Activated CD4-positive, CD25-positive, alpha-beta regulatory T cell treated with anti-CD3 and anti-CD28 coated beads, Interleukin-2, amount 50 U/mL, for 24 hours (primary cell): ENCODE data around the gene RNF149.
A peak's percentile ranks its signal among the peaks of the same experiment; 100 is the strongest.
"Not testable (repeated sequence)": the region's sequence is repeated elsewhere in the genome, so short reads cannot be mapped to it uniquely, and the experiment has no call there.

Experiments used
- ATAC-seq, 2 donors: fragments of 150-1000 bp; cut with Tn5 transposase; one replicate each; pipeline ENCODE4 v1.10.0; 2021; ENCODE audit warnings: mild to moderate bottlenecking in 1 of 2, moderate library complexity in 1 of 2

RNF149 gene

DNA sequence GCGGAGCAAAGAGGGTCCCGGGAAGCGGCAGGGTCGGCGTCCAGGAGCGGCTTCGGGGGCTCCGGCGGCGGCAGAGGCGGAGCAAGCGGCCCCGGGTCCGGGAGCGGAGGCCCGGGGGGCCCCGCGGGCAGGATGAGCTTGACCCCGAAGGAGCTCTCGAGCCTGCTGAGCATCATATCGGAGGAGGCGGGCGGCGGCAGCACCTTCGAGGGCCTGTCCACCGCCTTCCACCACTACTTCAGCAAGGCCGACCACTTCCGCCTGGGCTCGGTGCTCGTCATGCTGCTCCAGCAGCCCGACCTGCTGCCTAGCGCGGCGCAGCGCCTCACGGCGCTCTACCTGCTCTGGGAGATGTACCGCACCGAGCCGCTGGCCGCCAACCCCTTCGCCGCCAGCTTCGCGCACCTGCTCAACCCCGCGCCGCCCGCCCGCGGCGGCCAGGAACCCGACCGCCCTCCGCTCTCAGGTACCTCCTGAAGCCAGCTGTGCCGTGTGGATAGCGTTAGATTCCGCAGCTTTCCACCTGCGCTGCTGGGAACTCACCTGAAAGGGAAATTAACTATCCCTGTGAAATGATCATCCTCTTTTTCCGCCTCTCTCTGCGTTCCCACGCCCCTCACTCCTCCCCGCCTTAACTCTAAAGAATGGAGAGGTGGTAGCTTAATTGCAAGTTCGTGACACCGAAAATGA is 55.3 kb downstream of the RNF149 start:
- ATAC-seq, result peak; percentile 71 to 77

DNA sequence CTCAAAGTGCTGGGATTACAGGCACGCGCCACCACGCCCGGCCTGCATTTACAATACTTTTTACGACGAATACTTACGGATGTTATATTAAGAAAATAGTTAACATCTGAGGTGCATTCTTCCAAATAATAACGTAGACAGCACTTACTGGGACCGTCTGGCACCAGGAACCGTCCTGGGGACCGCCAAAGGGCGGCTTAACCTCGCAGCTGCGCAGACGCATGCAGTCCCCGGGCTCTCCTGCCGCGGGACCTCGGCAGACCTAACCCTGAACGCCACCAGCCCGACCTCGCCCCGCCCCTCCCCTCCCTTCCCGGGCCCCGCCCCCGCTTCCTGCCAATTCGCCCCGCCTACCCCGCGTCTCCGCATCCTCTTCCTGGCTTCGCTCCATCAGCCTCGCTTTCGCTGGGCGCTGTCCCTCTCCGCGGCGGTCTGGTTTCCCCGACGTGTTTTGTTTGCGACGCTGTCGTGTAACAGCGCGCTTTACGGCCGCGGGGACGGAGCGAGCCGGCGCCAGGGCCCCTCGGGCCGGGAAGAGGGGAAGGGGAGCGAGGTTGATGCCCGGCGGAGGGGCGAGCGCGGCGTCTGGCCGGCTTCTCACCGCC is 56.0 kb downstream of the RNF149 start, which contains the start of gene CNOT11:
CNOT11 (plus strand) TSS at position 479 of the 605 bp plus-strand sequence; CDS start at position 558, 79 bp downstream.
- ATAC-seq, result peak; percentile 84 to 89

- peak; percentile 43 to 45 for ATAC-seq
Observed at GRCh38 chr2:101251844-101252407, 56.6 kb downstream of the RNF149 start.

- ATAC-seq, result not testable (repeated sequence)
Observed at GRCh38 chr2:101251246-101251781, 57.2 kb downstream of the RNF149 start.

DNA sequence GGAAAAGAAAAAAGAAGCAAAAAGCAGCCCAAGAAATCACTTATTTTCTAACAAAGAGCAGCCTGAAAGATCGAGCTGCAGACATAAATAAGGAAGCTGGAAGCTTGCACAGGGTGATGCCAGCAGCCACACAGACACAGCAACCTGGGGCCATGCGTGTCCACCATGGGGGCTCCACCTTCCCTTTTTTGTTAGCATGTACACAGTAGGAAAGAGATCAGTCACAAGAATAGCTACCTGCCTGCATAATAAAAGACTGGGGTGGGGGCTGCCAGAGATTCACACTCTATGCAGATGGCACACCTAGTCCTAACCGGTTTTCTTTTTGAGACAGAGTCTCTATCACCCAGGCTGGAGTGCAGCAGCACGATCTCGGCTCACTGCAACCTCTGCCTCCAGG is 58.7 kb downstream of the RNF149 start:
- ATAC-seq, result no peak

DNA sequence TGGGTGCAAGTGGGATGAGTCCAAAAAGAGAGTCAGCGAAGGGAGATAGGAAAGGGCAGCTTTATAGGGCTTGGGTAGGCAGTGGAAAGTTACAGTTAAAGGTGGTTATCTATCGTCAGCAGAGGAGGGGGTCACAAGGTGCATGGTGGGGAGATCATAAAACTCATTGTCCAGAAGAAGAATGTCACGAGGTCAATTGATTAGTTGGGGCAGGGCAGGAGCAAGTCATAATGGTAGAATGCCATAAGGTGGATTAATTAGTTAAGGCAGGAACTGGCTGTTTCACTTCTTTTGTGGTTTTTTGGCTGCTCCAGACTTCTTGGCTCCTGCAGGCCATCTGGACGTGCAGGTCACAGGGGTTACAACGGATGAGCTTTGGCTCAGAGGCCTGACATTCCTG is 59.7 kb downstream of the RNF149 start:
- not testable (repeated sequence) for ATAC-seq

GRCh38 chr2:101245468-101245867 is 63.0 kb downstream of the RNF149 start:
- not testable (repeated sequence) for ATAC-seq

GRCh38 chr2:101244899-101245298 is 63.6 kb downstream of the RNF149 start:
- ATAC-seq, result not testable (repeated sequence)

- not testable (repeated sequence) for ATAC-seq
Observed at GRCh38 chr2:101244373-101244772, 64.1 kb downstream of the RNF149 start.

- no peak for ATAC-seq
Observed at GRCh38 chr2:101241158-101241557, 67.3 kb downstream of the RNF149 start.

DNA sequence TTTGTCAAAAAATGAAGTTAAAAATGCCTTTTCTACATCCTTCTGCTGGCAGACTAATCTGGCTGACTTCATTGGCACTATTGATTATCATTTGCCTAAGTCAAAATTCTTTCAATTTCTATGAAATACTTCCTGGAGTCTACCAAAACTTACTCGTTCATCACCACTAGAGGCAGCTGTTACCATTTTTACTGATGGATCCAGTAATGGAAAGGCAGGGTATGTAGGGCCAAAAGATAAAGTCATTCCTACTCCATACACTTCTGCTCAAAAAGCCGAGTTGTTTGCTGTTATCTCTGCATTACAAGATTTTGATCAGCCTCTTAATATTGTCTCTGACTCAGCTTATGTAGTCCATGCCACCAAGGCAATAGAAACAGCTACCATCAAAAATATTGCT is 67.8 kb downstream of the RNF149 start:
- not testable (repeated sequence) for ATAC-seq

- not testable (repeated sequence) for ATAC-seq
Observed at GRCh38 chr2:101239760-101240118, 68.8 kb downstream of the RNF149 start.

GRCh38 chr2:101238930-101239759 is 69.4 kb downstream of the RNF149 start:
- no peak for ATAC-seq

DNA sequence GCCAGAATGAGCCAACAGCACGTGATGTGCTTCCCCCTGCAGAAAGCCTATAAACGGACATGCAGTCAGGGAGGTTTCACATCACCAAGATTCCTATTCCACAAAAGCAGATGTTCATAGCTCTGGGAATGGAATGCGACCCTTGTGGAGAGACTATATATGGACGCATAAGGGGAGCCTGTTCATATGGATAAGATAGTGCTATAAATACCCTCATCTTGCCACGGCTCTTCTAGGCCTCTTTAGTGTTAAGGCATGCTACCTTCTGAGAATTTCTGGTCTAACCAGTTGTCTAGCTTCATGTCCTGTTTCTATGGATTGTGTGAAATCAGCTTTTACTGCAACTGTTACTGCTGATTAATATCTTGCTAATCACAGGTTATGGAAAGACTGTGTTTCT is 70.6 kb downstream of the RNF149 start:
- not testable (repeated sequence) for ATAC-seq

DNA sequence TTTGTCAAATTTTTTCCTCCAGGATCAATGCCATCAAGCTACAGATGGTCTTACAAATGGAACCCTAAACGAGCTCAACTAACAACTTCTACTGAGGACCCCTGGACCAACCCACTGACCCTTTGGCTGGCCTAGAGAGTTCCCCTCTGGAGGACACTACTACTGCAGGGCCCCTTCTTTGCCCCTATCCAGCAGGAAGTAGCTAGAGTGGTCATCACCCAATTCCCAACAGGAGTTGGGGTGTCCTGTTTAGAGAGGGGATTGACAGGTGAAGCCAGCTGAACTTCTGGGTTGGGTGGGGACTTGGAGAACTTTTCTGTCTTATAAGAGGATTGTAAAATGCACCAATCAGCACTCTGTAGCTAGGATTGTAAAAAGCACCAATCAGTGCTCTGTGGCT is 72.5 kb downstream of the RNF149 start:
- ATAC-seq, result not testable (repeated sequence)

GRCh38 chr2:101234169-101234938 is 74.1 kb downstream of the RNF149 start:
- ATAC-seq, result no peak

DNA sequence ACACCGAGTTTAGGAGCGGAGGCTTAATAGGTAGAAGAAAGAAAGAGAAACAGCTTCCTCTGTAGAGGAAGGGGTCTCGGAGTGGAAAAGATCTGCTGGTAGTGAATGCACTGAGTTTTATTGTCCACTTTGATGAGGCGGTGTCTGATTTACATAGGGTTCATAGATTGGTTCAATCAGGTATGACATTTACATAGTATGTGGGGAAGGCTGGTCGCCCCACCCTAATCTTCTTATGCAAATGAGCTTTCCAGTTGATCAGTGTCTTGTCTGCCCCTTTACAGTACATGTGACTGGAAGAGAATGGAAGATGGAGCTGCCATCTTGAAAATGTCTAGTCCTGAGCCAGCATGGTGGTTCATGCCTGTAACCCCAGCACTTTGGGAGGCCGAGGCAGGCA is 75.7 kb downstream of the RNF149 start:
- no peak for ATAC-seq

GRCh38 chr2:101231937-101232730 is 76.4 kb downstream of the RNF149 start:
- ATAC-seq, result no peak

DNA sequence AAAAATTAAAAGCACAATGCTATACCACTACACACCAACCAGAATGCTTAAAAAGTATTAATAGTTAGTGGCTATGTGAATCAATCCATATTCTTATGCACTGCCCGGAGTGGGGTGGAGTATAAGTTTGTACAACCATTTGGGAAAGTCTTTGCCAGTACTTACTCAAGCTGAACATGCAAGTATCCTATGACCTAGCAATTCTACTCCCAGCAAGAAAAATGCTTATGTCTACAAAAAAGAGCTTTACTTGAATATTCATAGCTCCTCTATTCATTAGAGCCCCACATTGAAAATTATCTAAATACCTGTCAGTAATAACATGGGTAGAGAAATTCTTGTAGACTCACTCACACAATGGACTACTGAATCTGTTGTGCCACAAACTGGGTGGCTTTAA is 77.3 kb downstream of the RNF149 start:
- no peak for ATAC-seq

- ATAC-seq, result no peak
Observed at GRCh38 chr2:101230541-101231001, 77.9 kb downstream of the RNF149 start.
